ENCODE data around the gene SPECC1. TPM values are rescaled to one million over a fixed set of nuclear protein-coding genes. Genes with fewer than 3 reads are reported as not detected.

The SPECC1 gene
- total RNA-seq, 1 experiment from 2014 or later = 103 TPM

DNA sequence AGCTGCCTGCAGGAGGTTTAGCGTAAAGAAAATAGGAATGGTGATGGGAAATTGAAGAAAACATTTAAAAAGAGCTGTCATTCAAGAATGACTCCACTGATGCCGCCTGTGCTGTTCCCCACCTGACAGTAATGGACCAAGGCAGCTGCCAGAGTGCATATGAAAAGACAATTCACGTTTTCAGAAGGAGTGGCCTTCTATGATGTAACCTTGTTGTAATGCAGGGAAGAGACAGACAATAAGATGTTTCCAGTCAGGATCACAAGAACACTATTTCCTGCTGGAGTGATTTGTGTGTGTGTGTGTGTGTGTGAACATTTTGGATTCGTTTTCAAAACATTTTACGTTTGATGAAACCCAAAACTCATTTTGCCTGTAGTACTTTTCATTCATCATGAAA is 254.4 kb downstream of the SPECC1 start (continued):
- TF ChIP-seq ZNF512 (CRISPR knock-in tag; IDR thresholded peaks at IDR 0.05; ENCODE audit: borderline replicate concordance) (no peak), CBFB (CRISPR knock-in tag; IDR thresholded peaks at IDR 0.05; ENCODE audit: low read depth) (no peak)

GRCh38 chr17:20264996-20265395 is 255.8 kb downstream of the SPECC1 start:
- DNase-seq (ENCODE audit: low spot score) (no peak), ATAC-seq (no peak)
- Mint-ChIP-seq H3K36me3 (peaks cover 36% of the 10 kb centered on the region), H3K4me1 (peaks cover 23% of the 10 kb centered on the region), H3K27ac (no peak overlapping the region), H3K27me3 (ENCODE audit: low read depth) (no peaks in the 10 kb centered on the region), H3K4me3 (no peak overlapping the region), H3K9me3 (no peaks in the 10 kb centered on the region)
- TF ChIP-seq ZNF232 (CRISPR knock-in tag; IDR thresholded peaks at IDR 0.05) (no peak), SMAD4 (CRISPR knock-in tag; IDR thresholded peaks at IDR 0.05) (no peak), ZNF121 (CRISPR knock-in tag; IDR thresholded peaks at IDR 0.05) (no peak)
- TF ChIP-seq, protein P1, sequence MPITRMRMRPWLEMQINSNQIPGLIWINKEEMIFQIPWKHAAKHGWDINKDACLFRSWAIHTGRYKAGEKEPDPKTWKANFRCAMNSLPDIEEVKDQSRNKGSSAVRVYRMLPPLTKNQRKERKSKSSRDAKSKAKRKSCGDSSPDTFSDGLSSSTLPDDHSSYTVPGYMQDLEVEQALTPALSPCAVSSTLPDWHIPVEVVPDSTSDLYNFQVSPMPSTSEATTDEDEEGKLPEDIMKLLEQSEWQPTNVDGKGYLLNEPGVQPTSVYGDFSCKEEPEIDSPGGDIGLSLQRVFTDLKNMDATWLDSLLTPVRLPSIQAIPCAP (CRISPR knock-in tag; IDR thresholded peaks at IDR 0.05) = no peak
- ChIA-PET POLR2A (no interaction called here), CTCF (no interaction called here)

DNA sequence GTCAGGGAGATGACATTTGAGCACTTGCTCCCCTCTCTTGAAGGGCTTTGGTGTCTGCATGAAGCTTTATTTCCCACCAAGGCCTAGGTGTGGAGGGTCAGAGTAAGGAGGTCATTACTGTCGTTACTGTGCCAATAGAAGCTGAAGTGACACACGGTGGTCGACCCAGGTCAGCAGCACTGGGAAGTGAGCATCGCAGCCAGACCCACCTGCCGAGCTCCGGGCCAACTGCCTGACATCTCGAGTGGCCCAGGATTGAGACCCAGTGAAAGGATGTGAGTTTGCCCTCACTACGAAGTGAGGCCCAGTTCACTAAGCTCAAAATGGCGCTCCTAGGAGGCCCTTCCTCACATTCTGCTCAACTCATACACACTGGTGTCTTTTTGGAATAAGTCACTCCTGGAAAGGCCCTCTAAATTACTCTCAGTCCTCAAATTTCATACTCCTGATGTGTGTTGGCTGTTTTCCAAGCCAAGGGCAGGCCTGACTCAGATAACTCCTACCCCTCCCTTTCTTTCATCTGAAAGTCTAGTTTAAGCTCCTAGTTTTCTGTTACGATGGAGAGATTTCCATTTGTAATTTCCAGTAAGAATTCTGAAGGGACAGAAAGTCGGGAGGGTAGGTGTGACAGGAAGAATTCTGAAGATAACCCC is 257.8 kb downstream of the SPECC1 start:
- TF ChIP-seq TEAD1 (CRISPR knock-in tag; IDR thresholded peaks at IDR 0.05) (no peak), NR2C2 (CRISPR knock-in tag; IDR thresholded peaks at IDR 0.05) (no peak), ZNF121 (CRISPR knock-in tag; IDR thresholded peaks at IDR 0.05) (no peak), ATF3 (CRISPR knock-in tag; conservative IDR thresholded peaks at IDR 0.05) (no peak), ZNF671 (CRISPR knock-in tag; IDR thresholded peaks at IDR 0.05) (no peak), KAT7 (CRISPR knock-in tag; IDR thresholded peaks at IDR 0.05; ENCODE audit: borderline replicate concordance) (no peak), ATF2 (CRISPR knock-in tag; IDR thresholded peaks at IDR 0.05; ENCODE audit: borderline replicate concordance, low read depth) (no peak), GABPB1 (CRISPR knock-in tag; IDR thresholded peaks at IDR 0.05) (no peak), NFE2L1 (CRISPR knock-in tag; IDR thresholded peaks at IDR 0.05) (no peak), ZNF232 (CRISPR knock-in tag; IDR thresholded peaks at IDR 0.05) (no peak)
- TF ChIP-seq, protein P2, sequence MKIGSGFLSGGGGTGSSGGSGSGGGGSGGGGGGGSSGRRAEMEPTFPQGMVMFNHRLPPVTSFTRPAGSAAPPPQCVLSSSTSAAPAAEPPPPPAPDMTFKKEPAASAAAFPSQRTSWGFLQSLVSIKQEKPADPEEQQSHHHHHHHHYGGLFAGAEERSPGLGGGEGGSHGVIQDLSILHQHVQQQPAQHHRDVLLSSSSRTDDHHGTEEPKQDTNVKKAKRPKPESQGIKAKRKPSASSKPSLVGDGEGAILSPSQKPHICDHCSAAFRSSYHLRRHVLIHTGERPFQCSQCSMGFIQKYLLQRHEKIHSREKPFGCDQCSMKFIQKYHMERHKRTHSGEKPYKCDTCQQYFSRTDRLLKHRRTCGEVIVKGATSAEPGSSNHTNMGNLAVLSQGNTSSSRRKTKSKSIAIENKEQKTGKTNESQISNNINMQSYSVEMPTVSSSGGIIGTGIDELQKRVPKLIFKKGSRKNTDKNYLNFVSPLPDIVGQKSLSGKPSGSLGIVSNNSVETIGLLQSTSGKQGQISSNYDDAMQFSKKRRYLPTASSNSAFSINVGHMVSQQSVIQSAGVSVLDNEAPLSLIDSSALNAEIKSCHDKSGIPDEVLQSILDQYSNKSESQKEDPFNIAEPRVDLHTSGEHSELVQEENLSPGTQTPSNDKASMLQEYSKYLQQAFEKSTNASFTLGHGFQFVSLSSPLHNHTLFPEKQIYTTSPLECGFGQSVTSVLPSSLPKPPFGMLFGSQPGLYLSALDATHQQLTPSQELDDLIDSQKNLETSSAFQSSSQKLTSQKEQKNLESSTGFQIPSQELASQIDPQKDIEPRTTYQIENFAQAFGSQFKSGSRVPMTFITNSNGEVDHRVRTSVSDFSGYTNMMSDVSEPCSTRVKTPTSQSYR (CRISPR knock-in tag; IDR thresholded peaks at IDR 0.05) = no peak
- TF ChIP-seq, protein P3, sequence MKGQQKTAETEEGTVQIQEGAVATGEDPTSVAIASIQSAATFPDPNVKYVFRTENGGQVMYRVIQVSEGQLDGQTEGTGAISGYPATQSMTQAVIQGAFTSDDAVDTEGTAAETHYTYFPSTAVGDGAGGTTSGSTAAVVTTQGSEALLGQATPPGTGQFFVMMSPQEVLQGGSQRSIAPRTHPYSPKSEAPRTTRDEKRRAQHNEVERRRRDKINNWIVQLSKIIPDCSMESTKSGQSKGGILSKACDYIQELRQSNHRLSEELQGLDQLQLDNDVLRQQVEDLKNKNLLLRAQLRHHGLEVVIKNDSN (CRISPR knock-in tag; IDR thresholded peaks at IDR 0.05) = no peak
- TF ChIP-seq, protein P4, sequence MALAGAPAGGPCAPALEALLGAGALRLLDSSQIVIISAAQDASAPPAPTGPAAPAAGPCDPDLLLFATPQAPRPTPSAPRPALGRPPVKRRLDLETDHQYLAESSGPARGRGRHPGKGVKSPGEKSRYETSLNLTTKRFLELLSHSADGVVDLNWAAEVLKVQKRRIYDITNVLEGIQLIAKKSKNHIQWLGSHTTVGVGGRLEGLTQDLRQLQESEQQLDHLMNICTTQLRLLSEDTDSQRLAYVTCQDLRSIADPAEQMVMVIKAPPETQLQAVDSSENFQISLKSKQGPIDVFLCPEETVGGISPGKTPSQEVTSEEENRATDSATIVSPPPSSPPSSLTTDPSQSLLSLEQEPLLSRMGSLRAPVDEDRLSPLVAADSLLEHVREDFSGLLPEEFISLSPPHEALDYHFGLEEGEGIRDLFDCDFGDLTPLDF (CRISPR knock-in tag; IDR thresholded peaks at IDR 0.05) = no peak
- peaks cover 29% of the 10 kb centered on the region for H3K4me1 Mint-ChIP-seq
- no peaks in the 10 kb centered on the region for H3K27me3 Mint-ChIP-seq (ENCODE audit: low read depth)
- H3K27ac Mint-ChIP-seq = no peak overlapping the region
- no peak overlapping the region for H3K4me3 Mint-ChIP-seq
- H3K9me3 Mint-ChIP-seq = no peaks in the 10 kb centered on the region
- DNase-seq (ENCODE audit: low spot score) (no peak), ATAC-seq (no peak)
- ChIA-PET CTCF (interaction anchor here (0.6 kb wide), 1 partner anchor 274 kb away, joined by 7 read pairs; no protein-coding TSS in a partner anchor), POLR2A (no interaction called here)
- H3K36me3 Mint-ChIP-seq = peaks cover 19% of the 10 kb centered on the region
